Thoracic aorta (tissue), 2 donors: Measurements from ENCODE around the gene GDPD3. TPM values are rescaled to one million over a fixed set of nuclear protein-coding genes. Genes with fewer than 3 reads are reported as not detected.

Experiments
- ATAC-seq: fragments of 150-250 bp; one replicate; pipeline ENCODE4 v1.8.0; 2017; ENCODE audit warnings: low read depth; ENCODE audit not compliant: insufficient number of reproducible peaks, low FRiP score
- DNase-seq: peaks from one replicate; pipeline ENCODE4 v3.0.0-alpha.2; 2020; ENCODE audit warnings: low spot score
- H3K27ac ChIP-seq, 2 donors: fragments of 200-600 bp; sonication (generic); 1 replicate in 1 of 2; 2 replicates in 1 of 2; pipeline ENCODE4 v1.5.1; 2016; ENCODE audit warnings: mild to moderate bottlenecking in 2 of 2, moderate library complexity in 2 of 2
- H3K27me3 ChIP-seq: fragments of 200-600 bp; sonication (generic); replicated peaks from 2 replicates; pipeline ENCODE4 v1.6.0; 2016; ENCODE audit warnings: mild to moderate bottlenecking; ENCODE audit not compliant: insufficient read depth
- H3K36me3 ChIP-seq: fragments of 200-600 bp; sonication (generic); one replicate; pipeline ENCODE4 v1.5.1; 2016
- H3K4me1 ChIP-seq, 2 donors: fragments of 200-600 bp; sonication (generic); 1 replicate in 1 of 2; 2 replicates in 1 of 2; pipeline versions ENCODE4 v1.5.1 to v1.6.0; 2016; ENCODE audit warnings: low read depth in 2 of 2, mild to moderate bottlenecking in 1 of 2; ENCODE audit not compliant: control insufficient read depth in 1 of 2
- H3K4me3 ChIP-seq: fragments of 200-600 bp; sonication (generic); 2 replicates; pipeline ENCODE4 v1.5.1; 2016; ENCODE audit warnings: mild to moderate bottlenecking
- H3K9me3 ChIP-seq: fragments of 200-600 bp; sonication (generic); 2 replicates; pipeline ENCODE4 v1.5.1; 2016
- CTCF ChIP-seq: fragments of 200-600 bp; sonication (generic); IDR thresholded peaks from one replicate; pipeline ENCODE4 v1.5.1; 2019; ENCODE audit warnings: antibody characterized with exemption
- total RNA-seq, 2 donors: library from RNA; depleted of rRNA; stranded (reverse); fragments of >200 nt; gene quantifications; one replicate each; pipeline versions ENCODE4 v1.1.0 to v1.2.3, GENCODE V29; 2016

Gene GDPD3
- total RNA-seq, 2 donors from 2014 or later = 4.6 to 6.0 TPM

- Histone ChIP-seq H3K4me3 (peak overlapping the region; percentile 88), H3K4me1 (peaks cover 24 to 54% of the 10 kb centered on the region in 2 donors), H3K36me3 (peaks cover 12% of the 10 kb centered on the region), H3K27ac (peak overlapping the region; percentile 91 to 92), H3K27me3 (no peaks in the 10 kb centered on the region), H3K9me3 (peaks cover 13% of the 10 kb centered on the region)
- DNase-seq (no peak), ATAC-seq (no peak)
- no peak for TF ChIP-seq CTCF
These were observed 18.7 kb downstream of the GDPD3 start for GRCh38 chr16:30094541-30095165.

GRCh38 chr16:30092373-30093010 is 20.8 kb downstream of the GDPD3 start:
- ATAC-seq = no peak
- peak overlapping the region; percentile 65 to 77 for H3K27ac ChIP-seq
- H3K27me3 ChIP-seq = no peaks in the 10 kb centered on the region
- H3K9me3 ChIP-seq = peaks cover 7% of the 10 kb centered on the region
- H3K36me3 ChIP-seq = peaks cover 12% of the 10 kb centered on the region
- DNase-seq = no peak
- H3K4me3 ChIP-seq = peak overlapping the region; percentile 73
- TF ChIP-seq CTCF = no peak
- peaks cover 24 to 54% of the 10 kb centered on the region in 2 donors for H3K4me1 ChIP-seq

- no peaks in the 10 kb centered on the region for H3K9me3 ChIP-seq
- DNase-seq (peak; percentile 68), ATAC-seq (peak; percentile 39)
- peak; percentile 87 for TF ChIP-seq CTCF
- no peaks in the 10 kb centered on the region for H3K27me3 ChIP-seq
- peaks cover 12% of the 10 kb centered on the region for H3K36me3 ChIP-seq
- peaks cover 24 to 48% of the 10 kb centered on the region in 2 donors for H3K4me1 ChIP-seq
- peak within 1 kb of the TSS; percentile 65 to 77 for H3K27ac ChIP-seq
- peak within 1 kb of the TSS; percentile 73 for H3K4me3 ChIP-seq
These were observed 21.6 kb downstream of the GDPD3 start, which contains the start of gene TBX6 for GRCh38 chr16:30091474-30092372. TSS of gene TBX6 (minus strand) at chr16:30091924. CDS start at chr16:30091193, 731 bp downstream.

- peaks cover 12% of the 10 kb centered on the region for H3K36me3 ChIP-seq
- peaks cover 24 to 45% of the 10 kb centered on the region in 2 donors for H3K4me1 ChIP-seq
- peak overlapping the region; percentile 73 for H3K4me3 ChIP-seq
- no peak for TF ChIP-seq CTCF
- H3K27ac ChIP-seq = peak overlapping the region in 1 of 2 donors; percentile 41
- ATAC-seq (no peak), DNase-seq (no peak)
- no peaks in the 10 kb centered on the region for H3K9me3 ChIP-seq
- H3K27me3 ChIP-seq = no peaks in the 10 kb centered on the region
These were observed 22.6 kb downstream of the GDPD3 start for GRCh38 chr16:30090610-30091331.
